HFFc6 (cell line): ENCODE data around the gene SPTBN2. TPM values are rescaled to one million over a fixed set of nuclear protein-coding genes. Genes with fewer than 3 reads are reported as not detected.

Experiments used
- DNase-seq: peaks from one replicate; pipeline ENCODE4 v3.0.0-alpha.2; 2018
- H3K27ac Mint-ChIP-seq: 2 replicates; pipeline ENCODE4 v1.8.0; 2020; ENCODE audit warnings: mild to moderate bottlenecking, mixed read lengths
- H3K27me3 Mint-ChIP-seq: 2 replicates; pipeline ENCODE4 v1.8.0; 2021; ENCODE audit warnings: mild to moderate bottlenecking, moderate library complexity, mixed read lengths; ENCODE audit not compliant: insufficient read depth
- H3K36me3 Mint-ChIP-seq: 2 replicates; pipeline ENCODE4 v1.8.0; 2021; ENCODE audit warnings: low read depth, mixed read lengths
- H3K4me1 Mint-ChIP-seq: 2 replicates; pipeline ENCODE4 v1.8.0; 2020; ENCODE audit warnings: low read depth, mixed read lengths
- H3K4me3 Mint-ChIP-seq: 2 replicates; pipeline ENCODE4 v1.8.0; 2020; ENCODE audit warnings: mild to moderate bottlenecking, moderate library complexity, mixed read lengths
- H3K9me3 Mint-ChIP-seq: 2 replicates; pipeline ENCODE4 v1.8.0; 2020; ENCODE audit warnings: mild to moderate bottlenecking, mixed read lengths
- CTCF ChIP-seq: fragments of 200-600 bp; sonication (generic); IDR thresholded peaks from 2 replicates; pipeline ENCODE4 v1.5.0; 2021; ENCODE audit warnings: antibody characterized with exemption, mild to moderate bottlenecking
- total RNA-seq, 6 experiments: library from RNA; stranded (reverse); fragmentation: NEBNext Ultra II Directional; extraction: Animal tissue kit (Norgen Biotek cat#: 25700); gene quantifications; 2 replicates in 1 of 6; 3 replicates in 5 of 6; pipeline ENCODE4 v1.2.3, GENCODE V29; 2021

The SPTBN2 gene
- total RNA-seq, 6 experiments from 2014 or later: 0.13 to 0.94 (median 0.33) TPM; not detected in 1

GRCh38 chr11:66700337-66700736 is 28.7 kb downstream of the SPTBN2 start:
- Mint-ChIP-seq H3K9me3 (peaks cover 14% of the 10 kb centered on the region; the same call in 1 of the 2 replicates), H3K36me3 (peaks cover 4% of the 10 kb centered on the region), H3K27me3 (peaks cover 12% of the 10 kb centered on the region), H3K4me1 (no peaks in the 10 kb centered on the region), H3K27ac (no peak overlapping the region), H3K4me3 (no peak overlapping the region)
- DNase-seq: no peak
- no peak for TF ChIP-seq CTCF

DNA sequence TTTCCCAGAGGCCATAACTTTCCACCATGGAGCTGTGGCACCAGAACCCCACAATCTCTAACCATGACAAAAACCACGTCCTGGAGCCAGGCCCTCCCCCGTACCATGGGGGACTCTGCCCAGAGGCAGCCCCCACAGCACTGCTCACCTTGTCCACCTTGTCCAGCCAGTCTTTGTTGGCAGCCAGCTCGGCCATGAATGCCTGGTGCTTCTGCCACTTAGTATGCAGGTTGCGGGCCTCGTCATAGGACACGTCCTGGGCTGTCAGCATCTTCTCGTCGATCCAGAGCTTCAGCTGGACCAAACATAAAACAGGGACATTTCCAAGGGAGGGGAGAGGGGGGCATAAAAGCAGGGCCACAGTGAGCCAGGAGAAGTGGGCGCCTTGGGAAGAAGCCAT is 30.5 kb downstream of the SPTBN2 start:
- TF ChIP-seq CTCF: no peak
- no peak overlapping the region for H3K4me3 Mint-ChIP-seq
- H3K4me1 Mint-ChIP-seq: no peaks in the 10 kb centered on the region
- DNase-seq: no peak
- H3K9me3 Mint-ChIP-seq: peaks cover 14% of the 10 kb centered on the region; the same call in 1 of the 2 replicates
- peaks cover 13% of the 10 kb centered on the region for H3K27me3 Mint-ChIP-seq
- peaks cover 4% of the 10 kb centered on the region for H3K36me3 Mint-ChIP-seq
- H3K27ac Mint-ChIP-seq: no peak overlapping the region

DNA sequence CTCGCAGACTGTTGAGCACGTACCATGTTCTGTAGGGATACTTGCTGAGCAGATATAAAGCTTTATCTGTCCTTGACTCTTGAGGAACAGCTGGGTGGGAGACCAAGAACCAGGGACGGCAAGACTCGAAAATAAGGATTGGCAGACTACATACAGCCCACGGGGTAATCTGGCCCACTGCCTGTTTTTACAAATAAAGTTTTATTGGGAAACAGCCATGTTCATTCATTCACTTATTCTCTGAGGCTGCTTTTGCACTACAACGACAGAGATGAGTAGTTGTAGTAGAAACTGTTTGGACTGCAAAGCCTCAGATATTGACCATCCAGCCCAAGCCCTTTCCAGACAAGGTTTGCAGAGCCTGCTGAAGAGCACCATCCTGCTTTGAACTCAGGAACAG is 31.0 kb downstream of the SPTBN2 start:
- Mint-ChIP-seq H3K4me3 (no peak overlapping the region), H3K4me1 (no peaks in the 10 kb centered on the region), H3K9me3 (peaks cover 14% of the 10 kb centered on the region; the same call in 1 of the 2 replicates), H3K27me3 (peaks cover 18% of the 10 kb centered on the region), H3K27ac (no peak overlapping the region), H3K36me3 (peaks cover 4% of the 10 kb centered on the region)
- no peak for TF ChIP-seq CTCF
- DNase-seq: no peak

- no peaks in the 10 kb centered on the region for H3K4me1 Mint-ChIP-seq
- no peak overlapping the region for H3K4me3 Mint-ChIP-seq
- no peak for TF ChIP-seq CTCF
- peaks cover 10% of the 10 kb centered on the region; the same call in 1 of the 2 replicates for H3K9me3 Mint-ChIP-seq
- DNase-seq: no peak
- H3K36me3 Mint-ChIP-seq: peaks cover 4% of the 10 kb centered on the region
- H3K27me3 Mint-ChIP-seq: peaks cover 20% of the 10 kb centered on the region
- no peak overlapping the region for H3K27ac Mint-ChIP-seq
Measured at GRCh38 chr11:66696146-66696545, 32.9 kb downstream of the SPTBN2 start.

DNA sequence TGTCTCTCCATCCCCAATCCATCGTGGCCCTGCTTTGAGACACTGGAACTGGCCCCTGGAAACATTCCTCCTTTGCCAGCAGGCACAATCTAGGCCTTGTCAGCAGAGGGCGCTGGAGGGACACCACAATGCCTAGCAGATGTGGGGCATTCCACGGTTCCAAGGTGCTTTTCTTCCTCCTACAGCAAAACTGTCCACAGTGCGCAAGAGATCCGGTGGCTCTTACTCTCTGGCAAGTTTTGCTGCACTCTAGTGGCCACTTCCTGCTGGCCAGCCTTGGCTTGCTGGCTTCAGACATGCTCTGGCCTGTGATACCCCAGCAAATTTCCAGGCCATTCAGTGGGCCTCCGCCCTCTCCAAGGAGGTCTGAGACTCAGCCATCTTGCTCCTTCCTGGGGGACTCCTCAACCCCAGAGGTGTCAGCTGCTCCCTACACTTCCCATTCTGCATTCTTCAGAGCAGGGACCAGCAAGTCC is 34.2 kb downstream of the SPTBN2 start:
- H3K4me3 Mint-ChIP-seq: no peak overlapping the region
- H3K36me3 Mint-ChIP-seq: peaks cover 4% of the 10 kb centered on the region
- DNase-seq: peak; percentile 97
- peaks cover 6% of the 10 kb centered on the region; the same call in 1 of the 2 replicates for H3K9me3 Mint-ChIP-seq
- no peak overlapping the region for H3K27ac Mint-ChIP-seq
- H3K4me1 Mint-ChIP-seq: no peaks in the 10 kb centered on the region
- H3K27me3 Mint-ChIP-seq: peaks cover 19% of the 10 kb centered on the region
- TF ChIP-seq CTCF: peak; percentile 97

GRCh38 chr11:66694056-66694410 is 35.0 kb downstream of the SPTBN2 start:
- H3K36me3 Mint-ChIP-seq: no peaks in the 10 kb centered on the region; the same call in 1 of the 2 replicates
- no peak overlapping the region for H3K27ac Mint-ChIP-seq
- no peak for DNase-seq
- no peak for TF ChIP-seq CTCF
- H3K4me1 Mint-ChIP-seq: no peaks in the 10 kb centered on the region
- peaks cover 16% of the 10 kb centered on the region for H3K27me3 Mint-ChIP-seq
- H3K4me3 Mint-ChIP-seq: no peak overlapping the region
- H3K9me3 Mint-ChIP-seq: peaks cover under 1% of the 10 kb centered on the region; the same call in 1 of the 2 replicates
